ENCODE measurements around the gene DNAJB2. TPM values are rescaled to one million over a fixed set of nuclear protein-coding genes. Genes with fewer than 3 reads are reported as not detected.
A peak's percentile ranks its signal among the peaks of the same experiment; 100 is the strongest.

Gene DNAJB2
- 10 to 100 TPM; 43.7 to 63.6 TPM for total RNA-seq
- long read RNA-seq, partial matches to known transcripts: 1 of 1 reads
- long read RNA-seq, other reads (novel, unspliced or antisense): 0 of 1 reads

DNA sequence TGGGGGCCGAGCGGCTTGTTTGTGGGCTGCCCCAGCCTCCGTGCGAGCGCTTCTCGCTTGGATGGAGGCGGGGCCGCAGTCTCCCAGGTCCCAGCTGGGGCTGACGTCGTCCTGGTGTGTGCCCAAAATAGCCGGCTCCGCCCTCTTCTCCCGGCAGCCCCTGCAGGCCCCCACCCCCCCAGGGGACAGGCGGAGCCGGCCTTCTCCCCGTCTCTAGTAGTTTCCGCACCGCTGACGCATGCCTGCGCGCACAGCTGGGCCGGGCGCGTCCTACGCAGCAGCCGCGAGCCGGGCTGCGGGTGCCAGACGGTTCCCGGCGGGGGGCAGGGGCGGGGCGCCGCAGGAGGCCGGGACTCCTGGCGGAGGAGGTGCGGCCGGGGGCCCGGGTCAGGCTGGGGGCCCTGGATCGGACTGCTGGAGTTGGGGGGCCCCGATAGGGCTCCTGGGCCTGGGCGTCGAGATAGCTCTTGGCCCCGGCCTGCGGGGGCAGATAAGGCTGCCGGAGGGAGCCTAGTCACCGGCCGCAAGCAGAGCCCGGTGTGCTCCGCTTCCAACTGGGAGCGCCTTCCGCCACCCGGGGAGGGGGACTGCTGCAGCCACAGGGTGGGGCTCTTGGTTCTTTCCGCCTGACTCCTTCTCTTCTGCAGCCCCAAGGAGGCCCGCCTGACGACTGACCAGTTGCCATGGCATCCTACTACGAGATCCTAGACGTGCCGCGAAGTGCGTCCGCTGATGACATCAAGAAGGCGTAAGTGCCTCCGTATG is at the start of gene DNAJB2:
DNAJB2 (plus strand) TSS at position 216 of the 765 bp plus-strand sequence; CDS start at position 684, 468 bp downstream.
- intact Hi-C loops (cut with DNase I): loop anchor here in 1 of 2 donors (2.0 kb wide), 1 partner anchor 15 kb away; no protein-coding TSS in a partner anchor

GRCh38 chr2:219230059-219230540 is 49.1 kb upstream of the DNAJB2 start:
- intact Hi-C loops (cut with DNase I): no loop called here
- ATAC-seq (peak in 1 of 2 donors; percentile 24), DNase-seq (no peak)

More for the DNA sequence above, at the start of gene DNAJB2:
- ATAC-seq (peak; percentile 95 to 98), DNase-seq (peak; percentile 99)

DNA sequence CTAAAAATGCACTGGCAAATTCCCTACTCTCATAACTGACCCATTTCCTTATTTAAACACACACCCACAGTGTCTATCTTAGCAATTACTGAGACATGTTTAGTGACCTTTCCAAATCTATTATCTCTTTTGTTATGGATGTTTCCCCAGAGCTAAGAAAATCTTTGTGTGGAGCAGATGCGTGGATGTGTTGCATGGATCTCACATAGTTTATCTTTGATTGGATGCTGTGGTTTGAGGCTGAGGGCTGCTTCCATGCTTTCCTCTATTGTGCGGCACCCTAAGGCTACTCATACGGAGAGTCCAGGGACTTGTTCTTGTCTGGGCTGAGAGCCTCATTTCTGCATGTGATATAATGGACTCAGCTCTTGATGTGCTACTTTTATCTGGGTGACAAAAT is 44.8 kb upstream of the DNAJB2 start:
- no peak for ATAC-seq
- intact Hi-C loops (cut with DNase I): no loop called here

GRCh38 chr2:219243291-219243761 is 35.8 kb upstream of the DNAJB2 start:
- ATAC-seq: no peak
- intact Hi-C loops (cut with DNase I): loop anchor here in 1 of 2 donors (10.0 kb wide), 1 partner anchor 51 kb away; no protein-coding TSS in a partner anchor

More for the DNA sequence above, 44.8 kb upstream of the DNAJB2 start:
- DNase-seq: no peak

DNA sequence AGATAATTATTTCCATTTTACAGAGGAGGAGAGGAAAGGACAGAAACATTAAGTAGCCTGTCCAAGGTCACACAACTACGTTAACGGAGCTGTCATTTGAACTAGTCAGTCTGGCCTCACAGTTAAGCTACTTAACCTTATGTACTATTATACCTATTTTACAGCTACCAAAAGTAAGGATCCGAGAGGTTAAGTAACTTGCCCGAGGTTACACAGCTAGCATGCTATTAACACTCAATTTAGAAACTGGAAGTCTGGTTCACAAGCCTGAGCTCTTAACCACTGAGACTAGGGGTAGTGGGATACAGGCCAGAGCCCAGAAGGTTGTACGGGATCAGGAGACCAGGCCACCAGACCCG is 34.4 kb upstream of the DNAJB2 start:
- DNase-seq (no peak), ATAC-seq (no peak)
- intact Hi-C loops (cut with DNase I): loop anchor here (2.0 to 10.0 kb wide), 2 partner anchors 16 to 50 kb away; partner anchors contain the start of genes ANKZF1 (in 1 of the 2) and ATG9A (in 1 of the 2)

More at GRCh38 chr2:219243291-219243761, 35.8 kb upstream of the DNAJB2 start:
- DNase-seq: no peak

GRCh38 chr2:219245148-219245898 is 33.8 kb upstream of the DNAJB2 start, which contains the start of the genes GLB1L and STK16:
TSS of gene GLB1L (minus strand) at chr2:219245444. CDS start at chr2:219243573, 1,871 bp downstream.
TSS of gene STK16 (plus strand) at chr2:219245479. CDS start at chr2:219246000, 521 bp downstream.
- ATAC-seq (peak; percentile 93 to 94), DNase-seq (peak; percentile 96)
- intact Hi-C loops (cut with DNase I): loop anchor here (2.0 to 10.0 kb wide), 2 partner anchors 17 to 49 kb away; partner anchors contain the start of genes ANKZF1 (in 1 of the 2) and ATG9A (in 1 of the 2)

- no peak for ATAC-seq
- no peak for DNase-seq
- intact Hi-C loops (cut with DNase I): loop anchor here (2.0 to 10.0 kb wide), 2 partner anchors 17 to 49 kb away; partner anchors contain the start of genes ANKZF1 (in 1 of the 2) and ATG9A (in 1 of the 2)
These were observed 33.3 kb upstream of the DNAJB2 start for GRCh38 chr2:219245899-219246230.

DNA sequence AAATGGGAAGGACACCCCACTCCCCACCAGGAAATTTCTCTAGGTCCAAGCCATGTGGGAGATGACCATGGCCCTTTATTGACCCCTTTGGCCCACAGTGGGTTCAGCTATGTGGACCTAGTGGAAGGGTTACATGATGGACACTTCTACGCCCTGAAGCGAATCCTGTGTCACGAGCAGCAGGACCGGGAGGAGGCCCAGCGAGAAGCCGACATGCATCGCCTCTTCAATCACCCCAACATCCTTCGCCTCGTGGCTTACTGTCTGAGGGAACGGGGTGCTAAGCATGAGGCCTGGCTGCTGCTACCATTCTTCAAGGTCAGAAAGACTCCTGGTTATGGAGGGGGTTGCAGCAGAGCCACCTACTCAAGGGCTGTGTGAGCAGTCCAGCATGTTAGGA is 32.6 kb upstream of the DNAJB2 start:
- DNase-seq (no peak), ATAC-seq (no peak)
- intact Hi-C loops (cut with DNase I): loop anchor here in 1 of 2 donors (10.0 kb wide), 1 partner anchor 48 kb away; no protein-coding TSS in a partner anchor

- intact Hi-C loops (cut with DNase I): loop anchor here in 1 of 2 donors (10.0 kb wide), 1 partner anchor 47 kb away; no protein-coding TSS in a partner anchor
- no peak for DNase-seq
- ATAC-seq: peak in 1 of 2 donors; percentile 2
These were observed 31.2 kb upstream of the DNAJB2 start for GRCh38 chr2:219247678-219248642.

- ATAC-seq (no peak), DNase-seq (no peak)
- intact Hi-C loops (cut with DNase I): loop anchor here in 1 of 2 donors (10.0 kb wide), 1 partner anchor 46 kb away; no protein-coding TSS in a partner anchor
These were observed 30.3 kb upstream of the DNAJB2 start for GRCh38 chr2:219248845-219249202.

DNA sequence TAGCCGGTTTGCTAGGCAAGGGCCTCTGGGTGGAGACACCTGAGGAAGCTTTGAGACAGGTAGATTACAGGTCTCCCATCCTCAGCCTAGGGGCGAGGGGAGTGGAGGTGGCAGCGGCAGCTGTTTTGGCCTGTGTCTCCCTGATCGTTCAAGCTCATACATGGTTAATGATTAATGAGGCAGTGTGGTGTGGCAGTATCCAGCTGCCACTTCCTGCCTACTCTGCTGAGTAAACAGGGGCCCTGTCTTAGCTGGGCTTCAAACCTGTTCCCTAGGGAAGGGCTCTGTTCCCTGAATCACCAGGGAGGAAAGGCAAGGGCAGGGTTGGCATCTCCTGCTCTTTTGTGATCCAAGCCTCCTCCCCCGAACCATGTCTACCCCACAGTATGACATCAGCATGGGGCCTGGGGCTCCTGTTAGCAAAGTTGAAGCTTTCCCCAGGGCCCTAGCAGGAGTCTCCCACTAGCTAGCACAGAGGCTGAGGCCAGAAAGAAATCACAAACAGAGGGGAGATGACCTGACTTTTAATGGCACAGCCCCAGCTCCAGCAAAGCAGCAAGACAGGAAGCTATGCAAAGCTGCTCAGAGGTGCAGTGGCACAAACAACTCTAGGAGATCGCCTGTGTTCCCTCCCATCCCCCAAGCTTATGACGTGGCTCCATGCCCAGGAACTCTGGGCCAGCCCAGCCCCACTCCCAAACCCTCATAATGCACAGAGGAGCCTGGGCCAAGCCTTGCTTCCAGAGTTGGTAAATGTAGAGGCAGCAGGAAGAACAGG is 29.8 kb upstream of the DNAJB2 start:
- intact Hi-C loops (cut with DNase I): loop anchor here in 1 of 2 donors (10.0 kb wide), 1 partner anchor 45 kb away; no protein-coding TSS in a partner anchor
- ATAC-seq (peak; percentile 4 to 21), DNase-seq (peak; percentile 64)

GRCh38 chr2:219250049-219250781 is 29.0 kb upstream of the DNAJB2 start:
- intact Hi-C loops (cut with DNase I): no loop called here
- DNase-seq: no peak
- no peak for ATAC-seq

DNA sequence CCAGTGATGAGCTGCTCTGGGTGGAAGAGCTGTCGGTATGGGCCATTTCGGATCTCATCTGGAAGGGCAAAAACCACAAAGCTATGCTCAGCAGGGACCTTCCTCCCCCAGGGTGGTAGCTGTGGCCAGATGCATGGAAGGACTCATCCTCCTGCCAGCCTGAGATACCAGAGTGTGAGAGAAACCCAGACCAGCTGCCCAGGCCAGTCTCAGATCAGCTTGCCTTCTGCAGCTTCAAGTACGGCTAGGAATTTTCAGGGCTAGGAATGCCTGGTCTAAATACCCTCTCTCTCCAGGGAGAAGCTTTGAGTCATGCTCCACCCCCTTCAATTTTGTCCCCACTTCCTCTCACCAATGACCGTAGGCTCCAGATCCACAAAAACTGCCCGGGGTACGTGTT is 27.5 kb upstream of the DNAJB2 start:
- intact Hi-C loops (cut with DNase I): no loop called here
- no peak for ATAC-seq
- no peak for DNase-seq

- no peak for ATAC-seq
- intact Hi-C loops (cut with DNase I): no loop called here
- DNase-seq: no peak
These were observed 27.1 kb upstream of the DNAJB2 start for GRCh38 chr2:219252084-219252483.

- DNase-seq (no peak), ATAC-seq (no peak)
- intact Hi-C loops (cut with DNase I): no loop called here
These were observed 26.6 kb upstream of the DNAJB2 start for GRCh38 chr2:219252570-219252899.

DNA sequence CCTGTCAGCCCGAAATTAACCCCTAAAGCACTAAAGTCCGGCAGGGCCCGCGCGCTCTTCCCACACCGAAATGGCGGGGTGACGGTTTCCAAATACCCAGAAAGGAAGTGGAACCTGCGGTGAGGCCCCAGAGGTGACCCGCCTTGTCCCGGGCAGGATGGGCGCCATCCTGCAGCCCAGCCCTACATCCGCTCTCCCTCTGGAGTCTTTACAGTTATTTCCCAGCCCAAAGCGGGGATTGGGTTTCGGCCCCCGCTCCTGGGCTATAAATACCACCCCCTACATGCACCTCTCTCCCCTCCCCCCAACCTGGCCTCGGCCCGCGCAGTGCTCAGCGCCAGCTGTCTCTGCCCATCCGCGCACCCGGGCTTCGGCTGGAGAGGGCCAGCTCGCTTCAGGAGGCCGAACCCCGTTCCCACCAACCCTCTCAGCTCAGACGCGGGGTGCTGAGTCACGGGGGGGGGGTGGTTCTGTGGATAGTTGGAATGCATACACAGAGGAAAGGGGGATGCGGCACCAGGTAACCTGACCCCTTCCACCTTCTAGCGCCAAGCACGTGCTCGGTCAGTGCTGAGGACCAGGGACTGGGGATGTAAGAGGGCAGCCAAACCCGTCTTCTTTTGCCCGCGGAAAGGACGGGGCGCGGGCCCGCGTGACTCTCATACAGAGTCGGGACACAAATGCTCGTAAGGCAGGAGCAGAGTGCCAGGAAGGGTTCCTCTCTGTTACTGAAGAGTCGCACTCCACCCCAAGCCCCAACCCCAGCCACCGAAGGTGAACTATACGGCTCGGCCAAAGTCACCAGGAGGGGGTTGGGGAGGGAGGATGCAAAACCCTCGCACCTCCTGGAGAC is 26.0 kb upstream of the DNAJB2 start, which contains the start of gene TUBA4B:
TUBA4B (plus strand) TSS at position 344 of the 853 bp plus-strand sequence; CDS start at position 509, 165 bp downstream.
- ATAC-seq (peak; percentile 26 to 35), DNase-seq (no peak)
- intact Hi-C loops (cut with DNase I): no loop called here

Measured in left cardiac atrium (tissue), 4 donors.